Retinal pigment epithelial cell (primary cell): Measurements from ENCODE around the gene GLIPR1L2.
A peak's percentile ranks its signal among the peaks of the same experiment; 100 is the strongest.
"Not testable (repeated sequence)": the region's sequence is repeated elsewhere in the genome, so short reads cannot be mapped to it uniquely, and the experiment has no call there.

Experiments used
- DNase-seq: peaks from one replicate; pipeline ENCODE4 v3.0.0-alpha.2; 2010; ENCODE audit warnings: low read depth
- H3K4me3 ChIP-seq: 2 replicates; pipeline ENCODE4 v1.5.1; 2011; ENCODE audit warnings: mild to moderate bottlenecking, low read length, control low read depth, moderate library complexity
- CTCF ChIP-seq: conservative IDR thresholded peaks from 2 replicates; pipeline ENCODE4 v1.5.1; 2011; ENCODE audit warnings: low read depth, low read length, control low read depth, inconsistent platforms

Gene GLIPR1L2

GRCh38 chr12:75390899-75391538 lies at the start of gene GLIPR1L2:
TSS of gene GLIPR1L2 (plus strand) at chr12:75391089. CDS start at chr12:75391117, 28 bp downstream.
- peak; percentile 92 for TF ChIP-seq CTCF
- peak within 1 kb of the TSS; percentile 65 for H3K4me3 ChIP-seq
- peak; percentile 91 for DNase-seq

- H3K4me3 ChIP-seq = no peak overlapping the region
- DNase-seq = no peak
- no peak for TF ChIP-seq CTCF
These were observed 49.0 kb upstream of the GLIPR1L2 start for GRCh38 chr12:75341873-75342272.

- no peak for DNase-seq
- no peak overlapping the region for H3K4me3 ChIP-seq
- no peak for TF ChIP-seq CTCF
These were observed 45.4 kb upstream of the GLIPR1L2 start for GRCh38 chr12:75345531-75345930.

- not testable (repeated sequence) for DNase-seq, H3K4me3 ChIP-seq
These were observed 44.7 kb upstream of the GLIPR1L2 start for GRCh38 chr12:75346215-75346614.

GRCh38 chr12:75349946-75350345 lies 40.9 kb upstream of the GLIPR1L2 start:
- no peak for DNase-seq
- no peak overlapping the region for H3K4me3 ChIP-seq
- no peak for TF ChIP-seq CTCF

GRCh38 chr12:75350413-75350812 lies 40.5 kb upstream of the GLIPR1L2 start:
- no peak overlapping the region for H3K4me3 ChIP-seq
- TF ChIP-seq CTCF = no peak
- DNase-seq = no peak

GRCh38 chr12:75354011-75354410 lies 36.9 kb upstream of the GLIPR1L2 start:
- H3K4me3 ChIP-seq = no peak overlapping the region
- DNase-seq = no peak
- TF ChIP-seq CTCF = no peak
